GM12878 (cell line): Measurements from ENCODE around the gene MED13L. TPM values are rescaled to one million over a fixed set of nuclear protein-coding genes. Genes with fewer than 3 reads are reported as not detected.

Source experiments
- ATAC-seq: fragments of 200-7000 bp; cut with Tn5 transposase; 3 replicates; pipeline ENCODE4 v1.9.1; 2020; ENCODE audit warnings: mild to moderate bottlenecking, moderate library complexity
- BruUV-seq: library from RNA; stranded (reverse); fragments of 400-500 nt; replicated peaks from 2 replicates; lab custom pipeline; 2021; lab: Mats Ljungman, UMichigan
- CTCF ChIA-PET: fragments of 300-600 bp; sonication (Branson Sonifier 250); formaldehyde crosslinking; extraction: SDS; loops from one replicate; lab custom pipeline; 2021; ENCODE audit warnings: inconsistent platforms; lab: Yijun Ruan, JAX
- POLR2A ChIA-PET: fragments of 350-600 bp; formaldehyde crosslinking; extraction: SDS; loops from one replicate; lab custom pipeline; 2021; ENCODE audit warnings: inconsistent platforms; lab: Charles Lee
- RAD21 ChIA-PET: fragments of 300-600 bp; sonication (Branson Sonifier 250); formaldehyde crosslinking; loops from one replicate; lab custom pipeline; 2023; ENCODE audit warnings: antibody characterized with exemption; ENCODE audit not compliant: unreplicated experiment; lab: Charles Lee
- SMC1A ChIA-PET: fragments of 300-600 bp; sonication (Branson Sonifier 250); formaldehyde crosslinking; loops from one replicate; lab custom pipeline; 2023; ENCODE audit not compliant: unreplicated experiment, uncharacterized antibody; lab: Charles Lee
- DNase-seq: peaks from one replicate; pipeline ENCODE4 v3.0.0-alpha.2; 2011; ENCODE audit warnings: low read depth, low spot score
- FAIRE-seq: peaks from 3 replicates; lab custom pipeline; 2011; peaks lifted over from hg19 to GRCh38; lab: Jason Lieb, UNC
- H2AFZ ChIP-seq: 2 replicates; pipeline ENCODE4 v1.6.0; 2011; ENCODE audit warnings: low read depth, low read length, control low read depth; ENCODE audit not compliant: control insufficient read depth
- H3K27ac ChIP-seq: 2 replicates; pipeline ENCODE4 v1.5.1; 2011; ENCODE audit warnings: control low read depth; ENCODE audit not compliant: control insufficient read depth, insufficient read depth
- H3K27me3 ChIP-seq, 2 experiments: replicated peaks in 1 of 2; 2 replicates each; pipeline versions ENCODE4 v1.6.0 to v1.6.1; 2011; ENCODE audit warnings: low read length in 1 of 2; ENCODE audit not compliant: control insufficient read depth in 2 of 2, insufficient read depth in 2 of 2
- H3K36me3 ChIP-seq, 2 experiments: 2 replicates each; pipeline ENCODE4 v1.5.1; 2011; ENCODE audit warnings: low read length in 1 of 2; ENCODE audit not compliant: control insufficient read depth in 2 of 2, insufficient read depth in 2 of 2
- H3K4me1 ChIP-seq: 2 replicates; pipeline ENCODE4 v1.6.1; 2011; ENCODE audit warnings: mild to moderate bottlenecking, low read length, moderate library complexity, mixed read lengths; ENCODE audit not compliant: control insufficient read depth, insufficient read depth
- H3K4me2 ChIP-seq: 2 replicates; pipeline ENCODE4 v1.6.0; 2011; ENCODE audit warnings: control low read depth; ENCODE audit not compliant: control insufficient read depth, insufficient read depth
- H3K4me3 ChIP-seq: fragments of 200-600 bp; sonication (generic); 2 replicates; pipeline ENCODE4 v1.5.1; 2016
- H3K79me2 ChIP-seq: 2 replicates; pipeline ENCODE4 v1.6.0; 2011; ENCODE audit warnings: low read length; ENCODE audit not compliant: control insufficient read depth, insufficient read depth
- H3K9ac ChIP-seq: 2 replicates; pipeline ENCODE4 v1.8.0; 2011; ENCODE audit warnings: low read length, control low read depth, mixed read lengths; ENCODE audit not compliant: control insufficient read depth, insufficient read depth
- H3K9me3 ChIP-seq: replicated peaks from 3 replicates; pipeline ENCODE4 v1.5.1; 2011; ENCODE audit warnings: mild to moderate bottlenecking, low read length; ENCODE audit not compliant: control insufficient read depth, insufficient read depth
- H4K20me1 ChIP-seq: 2 replicates; pipeline ENCODE4 v1.6.0; 2011; ENCODE audit not compliant: control insufficient read depth, insufficient read depth
- CHD2 ChIP-seq: IDR thresholded peaks from 2 replicates; pipeline ENCODE4 v1.6.1; 2011; ENCODE audit warnings: low read depth, low read length, improper control_type of control experiment, borderline replicate concordance
- EGR1 ChIP-seq, 2 experiments: IDR thresholded peaks; 1 replicate in 1 of 2; 2 replicates in 1 of 2; pipeline ENCODE4 v1.6.1; 2011 to 2012; ENCODE audit warnings: low read depth in 2 of 2, low read length in 2 of 2, borderline replicate concordance in 1 of 2, mild to moderate bottlenecking in 1 of 2, moderate library complexity in 1 of 2
- HDGF ChIP-seq: fragments of 450-650 bp; IDR thresholded peaks from 2 replicates; pipeline ENCODE4 v1.6.1; 2016; ENCODE audit warnings: antibody characterized with exemption
- NFXL1 ChIP-seq: fragments of 450-650 bp; IDR thresholded peaks from 2 replicates; pipeline ENCODE4 v1.6.1; 2017; ENCODE audit warnings: antibody characterized with exemption, mild to moderate bottlenecking, borderline replicate concordance
- PAX5 ChIP-seq: IDR thresholded peaks from 2 replicates; pipeline ENCODE4 v1.6.1; 2011; ENCODE audit warnings: low read depth, low read length, borderline replicate concordance
- POLR2A ChIP-seq: IDR thresholded peaks from 2 replicates; pipeline ENCODE4 v1.6.1; 2011; ENCODE audit warnings: low read depth, mild to moderate bottlenecking, low read length
- RAD51 ChIP-seq: fragments of 450-650 bp; IDR thresholded peaks from 2 replicates; pipeline ENCODE4 v1.6.1; 2016; ENCODE audit warnings: moderate library complexity, mild to moderate bottlenecking, inconsistent platforms
- SMAD1 ChIP-seq: fragments of 450-650 bp; IDR thresholded peaks from 2 replicates; pipeline ENCODE4 v1.6.1; 2018; ENCODE audit warnings: mild to moderate bottlenecking, low read depth; ENCODE audit not compliant: partially characterized antibody
- SPI1 ChIP-seq: IDR thresholded peaks from 2 replicates; pipeline ENCODE4 v1.6.1; 2011; ENCODE audit warnings: low read depth, mild to moderate bottlenecking, low read length, moderate library complexity, borderline replicate concordance; ENCODE audit not compliant: insufficient read depth
- WGBS: methylation state at CpG from one replicate; pipeline ENCODE4 v1.1.6; 2016; ENCODE audit warnings: low lambda C conversion rate; ENCODE audit not compliant: insufficient replicate concordance, insufficient coverage; ENCODE audit errors: missing lambda C conversion rate; 5-methylcytosine and 5-hydroxymethylcytosine counted together
- in situ Hi-C: fragments of 300-500 bp; cut with MboI; formaldehyde crosslinking; loops from 9 replicates; pipeline ENCODE4 v1.14.3; 2018; ENCODE audit warnings: mixed read lengths
- intact Hi-C: fragments of 100-400 bp; cut with micrococcal nuclease; formaldehyde crosslinking; loops from one replicate; pipeline ENCODE4 v1.14.2; 2022; ENCODE audit not compliant: unreplicated experiment
- polyA plus RNA-seq, 11 experiments: library from polyadenylated mRNA; depleted of rRNA in 4 of 11; unstranded in 6 of 11; stranded (reverse) in 5 of 11; fragments of >200 nt; fragmentation: Nextera tagmentation in 4 of 11; fragmentation: Illumina TruSeq in 1 of 11; extraction: Ambion mirVana in 4 of 11; extraction: Trizol in 1 of 11; gene quantifications; 1 replicate in 1 of 11; 2 replicates in 10 of 11; pipeline versions ENCODE4 v1.2.1 to v1.2.3, GENCODE V29; 2011 to 2016; ENCODE audit warnings: inconsistent platforms in 2 of 11, missing spikeins in 2 of 11, low read depth in 1 of 11
- total RNA-seq, 4 experiments: library from RNA; depleted of rRNA in 3 of 4; stranded (reverse); fragments of >200 nt in 3 of 4; fragmentation: Illumina TruSeq in 1 of 4; extraction: Trizol in 1 of 4; gene quantifications; 2 replicates each; pipeline versions ENCODE4 v1.2.1 to v1.2.3, GENCODE V29; 2013 to 2021
- TF ChIP-seq, protein P1 (sequence below): fragments of 450-650 bp; IDR thresholded peaks from 2 replicates; pipeline ENCODE4 v1.6.1; 2016; ENCODE audit warnings: mild to moderate bottlenecking, moderate library complexity, borderline replicate concordance
- TF ChIP-seq, protein P2 (sequence below): fragments of 450-650 bp; IDR thresholded peaks from 2 replicates; pipeline ENCODE4 v1.6.1; 2018; ENCODE audit warnings: borderline replicate concordance, mild to moderate bottlenecking; ENCODE audit not compliant: partially characterized antibody
- TF ChIP-seq, protein P3 (sequence below): fragments of 150-350 bp; IDR thresholded peaks from 2 replicates; pipeline ENCODE4 v1.6.1; 2016; ENCODE audit warnings: low read depth, low read length

Gene MED13L
- total and polyA plus RNA-seq, 10 of the 15 experiments (the other 5 are each of a cell fraction or from before 2014, with no cell fraction given): 3.7 to 30.1 (median 9.1) TPM

DNA sequence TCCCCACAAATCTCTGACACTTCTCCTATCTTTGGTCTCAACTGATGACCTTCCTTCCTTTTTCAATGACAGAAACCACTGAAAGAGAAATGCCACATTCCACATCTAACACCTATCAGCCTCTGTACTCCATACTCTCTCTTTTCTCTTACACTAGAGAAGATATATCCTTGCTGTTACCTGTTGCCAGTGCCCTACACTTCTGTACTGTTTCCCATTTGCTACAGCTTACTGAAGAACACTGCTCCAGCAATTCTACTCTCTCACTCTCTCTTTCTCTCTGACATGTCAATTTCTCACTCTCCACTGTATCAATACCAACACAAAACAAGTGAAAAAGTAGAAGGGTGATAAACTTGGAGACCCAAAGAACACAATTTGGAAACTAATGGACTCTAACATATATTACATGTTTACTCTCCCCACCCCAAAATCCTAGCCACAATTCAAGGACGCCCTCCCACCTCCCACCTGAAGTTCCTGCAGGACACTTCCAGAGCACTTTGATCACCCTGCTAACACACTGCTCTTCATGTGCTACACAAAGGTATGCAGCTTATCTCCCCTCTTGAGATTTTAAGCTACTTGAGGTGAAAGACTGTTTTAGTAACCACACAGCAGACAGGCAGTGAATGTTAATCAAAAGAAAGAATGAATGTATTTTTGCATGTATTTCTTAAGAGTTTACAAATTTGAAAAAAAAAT is 95.0 kb downstream of the MED13L start (continued):
- TF ChIP-seq HDGF (no peak), SPI1 (no peak), SMAD1 (no peak), EGR1 (IDR thresholded peaks at IDR 0.05; ENCODE audit: borderline replicate concordance in 1 of 2, low read depth in 2 of 2, low read length in 2 of 2) (no peak)
- TF ChIP-seq, protein P1, sequence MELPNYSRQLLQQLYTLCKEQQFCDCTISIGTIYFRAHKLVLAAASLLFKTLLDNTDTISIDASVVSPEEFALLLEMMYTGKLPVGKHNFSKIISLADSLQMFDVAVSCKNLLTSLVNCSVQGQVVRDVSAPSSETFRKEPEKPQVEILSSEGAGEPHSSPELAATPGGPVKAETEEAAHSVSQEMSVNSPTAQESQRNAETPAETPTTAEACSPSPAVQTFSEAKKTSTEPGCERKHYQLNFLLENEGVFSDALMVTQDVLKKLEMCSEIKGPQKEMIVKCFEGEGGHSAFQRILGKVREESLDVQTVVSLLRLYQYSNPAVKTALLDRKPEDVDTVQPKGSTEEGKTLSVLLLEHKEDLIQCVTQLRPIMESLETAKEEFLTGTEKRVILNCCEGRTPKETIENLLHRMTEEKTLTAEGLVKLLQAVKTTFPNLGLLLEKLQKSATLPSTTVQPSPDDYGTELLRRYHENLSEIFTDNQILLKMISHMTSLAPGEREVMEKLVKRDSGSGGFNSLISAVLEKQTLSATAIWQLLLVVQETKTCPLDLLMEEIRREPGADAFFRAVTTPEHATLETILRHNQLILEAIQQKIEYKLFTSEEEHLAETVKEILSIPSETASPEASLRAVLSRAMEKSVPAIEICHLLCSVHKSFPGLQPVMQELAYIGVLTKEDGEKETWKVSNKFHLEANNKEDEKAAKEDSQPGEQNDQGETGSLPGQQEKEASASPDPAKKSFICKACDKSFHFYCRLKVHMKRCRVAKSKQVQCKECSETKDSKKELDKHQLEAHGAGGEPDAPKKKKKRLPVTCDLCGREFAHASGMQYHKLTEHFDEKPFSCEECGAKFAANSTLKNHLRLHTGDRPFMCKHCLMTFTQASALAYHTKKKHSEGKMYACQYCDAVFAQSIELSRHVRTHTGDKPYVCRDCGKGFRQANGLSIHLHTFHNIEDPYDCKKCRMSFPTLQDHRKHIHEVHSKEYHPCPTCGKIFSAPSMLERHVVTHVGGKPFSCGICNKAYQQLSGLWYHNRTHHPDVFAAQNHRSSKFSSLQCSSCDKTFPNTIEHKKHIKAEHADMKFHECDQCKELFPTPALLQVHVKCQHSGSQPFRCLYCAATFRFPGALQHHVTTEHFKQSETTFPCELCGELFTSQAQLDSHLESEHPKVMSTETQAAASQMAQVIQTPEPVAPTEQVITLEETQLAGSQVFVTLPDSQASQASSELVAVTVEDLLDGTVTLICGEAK: no peak

DNA sequence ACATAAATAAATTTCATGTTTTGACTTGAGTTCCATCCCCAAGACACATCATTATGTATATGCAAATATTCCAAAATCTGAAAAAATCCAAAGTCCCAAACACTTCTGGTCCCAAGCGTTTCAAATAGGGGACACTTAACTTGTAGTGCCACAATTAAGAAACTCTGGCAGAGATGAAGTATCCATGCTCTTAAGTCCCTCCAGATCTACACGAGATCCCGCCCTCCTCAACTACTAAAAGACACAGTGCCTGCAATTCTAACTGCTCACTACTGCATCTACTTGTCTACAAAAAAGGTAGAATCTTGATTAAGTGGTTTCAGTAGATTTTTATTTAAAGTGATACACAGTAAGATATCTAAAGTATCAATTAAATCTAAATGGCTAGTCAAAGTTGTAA is 97.0 kb downstream of the MED13L start:
- Histone ChIP-seq H3K4me1 (no peaks in the 10 kb centered on the region; the same call in 1 of the 2 replicates), H4K20me1 (no peaks in the 10 kb centered on the region; the same call in 1 of the 2 replicates)
- 92% methylated on average over 3 of the region's 3 CpGs for WGBS
- TF ChIP-seq RAD51: no peak
- no peak for TF ChIP-seq POLR2A
- no peak for TF ChIP-seq PAX5
- TF ChIP-seq NFXL1: no peak
- no peak for TF ChIP-seq CHD2
- TF ChIP-seq, protein P2, sequence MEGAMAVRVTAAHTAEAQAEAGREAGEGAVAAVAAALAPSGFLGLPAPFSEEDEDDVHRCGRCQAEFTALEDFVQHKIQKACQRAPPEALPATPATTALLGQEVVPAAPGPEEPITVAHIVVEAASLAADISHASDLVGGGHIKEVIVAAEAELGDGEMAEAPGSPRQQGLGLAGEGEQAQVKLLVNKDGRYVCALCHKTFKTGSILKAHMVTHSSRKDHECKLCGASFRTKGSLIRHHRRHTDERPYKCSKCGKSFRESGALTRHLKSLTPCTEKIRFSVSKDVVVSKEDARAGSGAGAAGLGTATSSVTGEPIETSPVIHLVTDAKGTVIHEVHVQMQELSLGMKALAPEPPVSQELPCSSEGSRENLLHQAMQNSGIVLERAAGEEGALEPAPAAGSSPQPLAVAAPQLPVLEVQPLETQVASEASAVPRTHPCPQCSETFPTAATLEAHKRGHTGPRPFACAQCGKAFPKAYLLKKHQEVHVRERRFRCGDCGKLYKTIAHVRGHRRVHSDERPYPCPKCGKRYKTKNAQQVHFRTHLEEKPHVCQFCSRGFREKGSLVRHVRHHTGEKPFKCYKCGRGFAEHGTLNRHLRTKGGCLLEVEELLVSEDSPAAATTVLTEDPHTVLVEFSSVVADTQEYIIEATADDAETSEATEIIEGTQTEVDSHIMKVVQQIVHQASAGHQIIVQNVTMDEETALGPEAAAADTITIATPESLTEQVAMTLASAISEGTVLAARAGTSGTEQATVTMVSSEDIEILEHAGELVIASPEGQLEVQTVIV: no peak
- TF ChIP-seq, protein P3, sequence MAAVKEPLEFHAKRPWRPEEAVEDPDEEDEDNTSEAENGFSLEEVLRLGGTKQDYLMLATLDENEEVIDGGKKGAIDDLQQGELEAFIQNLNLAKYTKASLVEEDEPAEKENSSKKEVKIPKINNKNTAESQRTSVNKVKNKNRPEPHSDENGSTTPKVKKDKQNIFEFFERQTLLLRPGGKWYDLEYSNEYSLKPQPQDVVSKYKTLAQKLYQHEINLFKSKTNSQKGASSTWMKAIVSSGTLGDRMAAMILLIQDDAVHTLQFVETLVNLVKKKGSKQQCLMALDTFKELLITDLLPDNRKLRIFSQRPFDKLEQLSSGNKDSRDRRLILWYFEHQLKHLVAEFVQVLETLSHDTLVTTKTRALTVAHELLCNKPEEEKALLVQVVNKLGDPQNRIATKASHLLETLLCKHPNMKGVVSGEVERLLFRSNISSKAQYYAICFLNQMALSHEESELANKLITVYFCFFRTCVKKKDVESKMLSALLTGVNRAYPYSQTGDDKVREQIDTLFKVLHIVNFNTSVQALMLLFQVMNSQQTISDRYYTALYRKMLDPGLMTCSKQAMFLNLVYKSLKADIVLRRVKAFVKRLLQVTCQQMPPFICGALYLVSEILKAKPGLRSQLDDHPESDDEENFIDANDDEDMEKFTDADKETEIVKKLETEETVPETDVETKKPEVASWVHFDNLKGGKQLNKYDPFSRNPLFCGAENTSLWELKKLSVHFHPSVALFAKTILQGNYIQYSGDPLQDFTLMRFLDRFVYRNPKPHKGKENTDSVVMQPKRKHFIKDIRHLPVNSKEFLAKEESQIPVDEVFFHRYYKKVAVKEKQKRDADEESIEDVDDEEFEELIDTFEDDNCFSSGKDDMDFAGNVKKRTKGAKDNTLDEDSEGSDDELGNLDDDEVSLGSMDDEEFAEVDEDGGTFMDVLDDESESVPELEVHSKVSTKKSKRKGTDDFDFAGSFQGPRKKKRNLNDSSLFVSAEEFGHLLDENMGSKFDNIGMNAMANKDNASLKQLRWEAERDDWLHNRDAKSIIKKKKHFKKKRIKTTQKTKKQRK: no peak

More for the DNA sequence above, 97.0 kb downstream of the MED13L start:
- Histone ChIP-seq H2AFZ (no peak overlapping the region), H3K27ac (no peak overlapping the region), H3K9me3 (no peaks in the 10 kb centered on the region), H3K27me3 (no peaks in the 10 kb centered on the region), H3K4me3 (no peak overlapping the region), H3K4me2 (no peak overlapping the region), H3K79me2 (no peaks in the 10 kb centered on the region; the same call in 1 of the 2 replicates), H3K9ac (no peak overlapping the region), H3K36me3 (no peaks in the 10 kb centered on the region)
- ATAC-seq: no peak
- CTCF ChIA-PET: no interaction called here
- SMC1A ChIA-PET: no interaction called here
- no peak for DNase-seq
- in situ Hi-C loops: no loop called here
- RAD21 ChIA-PET: no interaction called here
- BruUV-seq: no TSS peak
- no peak for FAIRE-seq
- POLR2A ChIA-PET: no interaction called here
- intact Hi-C loops: no loop called here
